HG03025 (cell line): ENCODE results near the gene CELF5.

Experiments used
- ATAC-seq: cut with Tn5 transposase; IDR thresholded peaks from one replicate; pipeline ENCODE4 v1.9.1; 2021; ENCODE audit warnings: mild to moderate bottlenecking, moderate library complexity; ENCODE audit not compliant: unreplicated experiment, low FRiP score

The CELF5 gene

GRCh38 chr19:3269916-3270671 is 45.6 kb downstream of the CELF5 start:
- ATAC-seq, result no peak

GRCh38 chr19:3270902-3271301 is 46.4 kb downstream of the CELF5 start:
- ATAC-seq, result no peak

GRCh38 chr19:3272401-3272931 is 48.0 kb downstream of the CELF5 start:
- ATAC-seq, result no peak

GRCh38 chr19:3272952-3273351 is 48.5 kb downstream of the CELF5 start:
- ATAC-seq, result no peak

- ATAC-seq, result no peak
Measured at GRCh38 chr19:3274245-3274941, 49.9 kb downstream of the CELF5 start.

GRCh38 chr19:3274942-3275582 is 50.6 kb downstream of the CELF5 start:
- ATAC-seq, result no peak

- no peak for ATAC-seq
Measured at GRCh38 chr19:3275583-3276340, 51.3 kb downstream of the CELF5 start.

- ATAC-seq, result no peak
Measured at GRCh38 chr19:3276341-3276799, 51.9 kb downstream of the CELF5 start.

GRCh38 chr19:3277649-3278048 is 53.2 kb downstream of the CELF5 start:
- no peak for ATAC-seq

GRCh38 chr19:3278294-3278693 is 53.8 kb downstream of the CELF5 start:
- no peak for ATAC-seq

GRCh38 chr19:3278749-3279148 is 54.3 kb downstream of the CELF5 start:
- no peak for ATAC-seq

- no peak for ATAC-seq
Measured at GRCh38 chr19:3279306-3279705, 54.8 kb downstream of the CELF5 start.

GRCh38 chr19:3281026-3281425 is 56.6 kb downstream of the CELF5 start:
- no peak for ATAC-seq

GRCh38 chr19:3282155-3282554 is 57.7 kb downstream of the CELF5 start:
- no peak for ATAC-seq

- no peak for ATAC-seq
Measured at GRCh38 chr19:3282564-3282963, 58.1 kb downstream of the CELF5 start.

- ATAC-seq, result no peak
Measured at GRCh38 chr19:3283246-3283751, 58.8 kb downstream of the CELF5 start.

GRCh38 chr19:3283886-3284657 is 59.6 kb downstream of the CELF5 start:
- ATAC-seq, result no peak

GRCh38 chr19:3284759-3285646 is 60.5 kb downstream of the CELF5 start:
- ATAC-seq, result no peak
